D721Med (cell line): ENCODE results near the gene NODAL.

Source experiments
- DNase-seq: peaks from one replicate; pipeline ENCODE4 v3.0.0; 2011; ENCODE audit warnings: low spot score; ENCODE audit not compliant: insufficient read length
- FAIRE-seq: peaks from 2 replicates; lab custom pipeline; 2011; peaks lifted over from hg19 to GRCh38; lab: Jason Lieb, UNC
- TF ChIP-seq, protein P1 (sequence below): IDR thresholded peaks from 2 replicates; pipeline ENCODE4 v1.5.1; 2012; ENCODE audit warnings: mild to moderate bottlenecking, control low read depth; ENCODE audit not compliant: insufficient read depth; ENCODE audit errors: missing control alignments

Gene NODAL

DNA sequence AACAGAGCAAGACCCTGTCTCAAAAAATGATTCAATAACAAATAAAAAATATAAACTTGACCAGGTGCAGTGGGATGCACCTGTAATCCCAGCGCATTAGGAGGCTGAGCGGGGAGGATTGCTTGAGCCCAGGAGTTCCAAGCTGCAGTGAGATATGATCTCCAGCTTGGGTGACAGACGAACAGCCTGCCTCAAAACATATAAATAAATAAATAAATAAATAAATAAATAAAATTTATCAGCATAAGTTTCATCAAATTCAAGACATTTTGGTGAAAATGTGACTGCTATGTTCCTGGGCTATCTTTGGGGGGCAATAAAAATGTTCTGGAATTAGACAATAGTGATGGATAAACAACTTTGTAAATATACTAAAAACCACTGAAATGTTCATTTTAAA lies 42.3 kb downstream of the NODAL start:
- TF ChIP-seq, protein P1, sequence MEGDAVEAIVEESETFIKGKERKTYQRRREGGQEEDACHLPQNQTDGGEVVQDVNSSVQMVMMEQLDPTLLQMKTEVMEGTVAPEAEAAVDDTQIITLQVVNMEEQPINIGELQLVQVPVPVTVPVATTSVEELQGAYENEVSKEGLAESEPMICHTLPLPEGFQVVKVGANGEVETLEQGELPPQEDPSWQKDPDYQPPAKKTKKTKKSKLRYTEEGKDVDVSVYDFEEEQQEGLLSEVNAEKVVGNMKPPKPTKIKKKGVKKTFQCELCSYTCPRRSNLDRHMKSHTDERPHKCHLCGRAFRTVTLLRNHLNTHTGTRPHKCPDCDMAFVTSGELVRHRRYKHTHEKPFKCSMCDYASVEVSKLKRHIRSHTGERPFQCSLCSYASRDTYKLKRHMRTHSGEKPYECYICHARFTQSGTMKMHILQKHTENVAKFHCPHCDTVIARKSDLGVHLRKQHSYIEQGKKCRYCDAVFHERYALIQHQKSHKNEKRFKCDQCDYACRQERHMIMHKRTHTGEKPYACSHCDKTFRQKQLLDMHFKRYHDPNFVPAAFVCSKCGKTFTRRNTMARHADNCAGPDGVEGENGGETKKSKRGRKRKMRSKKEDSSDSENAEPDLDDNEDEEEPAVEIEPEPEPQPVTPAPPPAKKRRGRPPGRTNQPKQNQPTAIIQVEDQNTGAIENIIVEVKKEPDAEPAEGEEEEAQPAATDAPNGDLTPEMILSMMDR: no peak
- DNase-seq (no peak), FAIRE-seq (no peak)

DNA sequence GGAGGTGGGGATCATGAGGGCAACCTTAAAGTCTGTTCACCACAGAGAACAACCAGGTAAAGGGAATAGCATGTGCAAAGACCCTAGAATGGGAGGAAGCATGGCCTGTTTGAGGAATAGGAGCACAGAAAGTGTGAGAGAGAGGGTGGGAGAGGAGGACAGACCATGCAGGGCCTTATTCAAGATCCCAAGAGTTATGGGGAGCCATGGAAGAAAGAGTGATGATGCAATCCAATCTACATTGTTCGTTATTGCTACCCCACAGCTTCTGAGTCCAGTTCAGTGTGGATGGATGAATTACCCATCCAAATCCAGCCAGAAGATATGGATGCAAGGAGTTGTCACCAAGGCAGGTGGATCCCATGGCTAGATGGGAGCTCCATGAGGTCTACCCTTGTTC lies 45.3 kb downstream of the NODAL start:
- FAIRE-seq (no peak), DNase-seq (no peak)
- TF ChIP-seq, protein P1: no peak

DNA sequence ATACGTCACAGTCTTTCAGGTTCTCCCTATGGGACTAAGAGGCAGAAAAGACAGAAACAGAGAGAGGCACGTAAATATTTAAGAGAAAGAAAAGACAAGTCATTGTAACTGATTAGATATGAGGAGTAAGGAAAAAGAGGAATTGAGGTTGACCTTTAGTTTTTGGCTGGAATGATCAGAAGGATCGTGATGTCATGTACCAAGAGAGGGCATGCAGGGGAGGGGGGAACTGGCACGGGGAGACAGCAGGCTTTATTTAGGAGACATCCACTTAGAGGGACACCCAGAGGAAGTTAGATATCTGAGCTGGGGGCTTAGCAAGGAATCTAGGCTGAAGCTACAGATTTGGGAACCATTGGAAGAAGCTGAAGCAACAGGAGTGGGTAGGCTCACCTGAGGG lies 49.8 kb downstream of the NODAL start:
- DNase-seq (no peak), FAIRE-seq (no peak)
- TF ChIP-seq, protein P1: no peak
